Measurements from ENCODE around the gene PGS1. TPM values are rescaled to one million over a fixed set of nuclear protein-coding genes. Genes with fewer than 3 reads are reported as not detected.

The PGS1 gene
- total and polyA plus RNA-seq, 8 donors: 11.2 to 22.7 (median 14.8) TPM

GRCh38 chr17:78450696-78451345 lies 72.4 kb downstream of the PGS1 start:
- Histone ChIP-seq H3K27ac (no peak overlapping the region), H3K27me3 (no peaks in the 10 kb centered on the region), H3K4me3 (no peak overlapping the region), H3K4me1 (no peaks in the 10 kb centered on the region), H3K36me3 (no peaks in the 10 kb centered on the region), H3K9me3 (no peaks in the 10 kb centered on the region)
- intact Hi-C loops (cut with DNase I): no loop called here
- no peak for TF ChIP-seq CTCF (IDR thresholded peaks at IDR 0.05)
- no peak for DNase-seq
- FAIRE-seq: no peak
- WGBS, 2 donors: 62 to 75% methylated on average over 20 of the region's 20 CpGs
- ATAC-seq: no peak

GRCh38 chr17:78451753-78452152 lies 73.3 kb downstream of the PGS1 start:
- no peaks in the 10 kb centered on the region for H3K27me3 ChIP-seq
- H3K4me3 ChIP-seq: no peak overlapping the region
- no peaks in the 10 kb centered on the region for H3K36me3 ChIP-seq
- WGBS, 2 donors: 73 to 80% methylated on average over 7 of the region's 7 CpGs
- no peak overlapping the region for H3K27ac ChIP-seq
- no peak for DNase-seq
- no peak for TF ChIP-seq CTCF (IDR thresholded peaks at IDR 0.05)
- intact Hi-C loops (cut with DNase I): no loop called here
- no peaks in the 10 kb centered on the region for H3K4me1 ChIP-seq
- H3K9me3 ChIP-seq: no peaks in the 10 kb centered on the region
- FAIRE-seq: no peak
- ATAC-seq: no peak

- WGBS, 2 donors: 84 to 88% methylated on average over 20 of the region's 20 CpGs
- Histone ChIP-seq H3K4me3 (no peak overlapping the region), H3K9me3 (no peaks in the 10 kb centered on the region), H3K27me3 (no peaks in the 10 kb centered on the region), H3K27ac (no peak overlapping the region), H3K4me1 (no peaks in the 10 kb centered on the region), H3K36me3 (no peaks in the 10 kb centered on the region)
- intact Hi-C loops (cut with DNase I): no loop called here
- ATAC-seq (no peak), DNase-seq (no peak), FAIRE-seq (no peak)
- TF ChIP-seq CTCF (IDR thresholded peaks at IDR 0.05): no peak
Observed at GRCh38 chr17:78454346-78454745, 75.9 kb downstream of the PGS1 start.

GRCh38 chr17:78458091-78458490 lies 79.6 kb downstream of the PGS1 start:
- WGBS, 2 donors: 68 to 74% methylated on average over 10 of the region's 10 CpGs
- ATAC-seq: no peak
- H3K4me3 ChIP-seq: no peak overlapping the region
- no peaks in the 10 kb centered on the region for H3K36me3 ChIP-seq
- FAIRE-seq: no peak
- no peak overlapping the region for H3K27ac ChIP-seq
- no peaks in the 10 kb centered on the region for H3K9me3 ChIP-seq
- peak in 1 of 6 donors; percentile 9 for DNase-seq
- intact Hi-C loops (cut with DNase I): no loop called here
- TF ChIP-seq CTCF (IDR thresholded peaks at IDR 0.05): no peak
- H3K27me3 ChIP-seq: no peaks in the 10 kb centered on the region
- H3K4me1 ChIP-seq: no peaks in the 10 kb centered on the region

GRCh38 chr17:78458736-78459335 lies 80.4 kb downstream of the PGS1 start:
- H3K4me3 ChIP-seq: no peak overlapping the region
- no peaks in the 10 kb centered on the region for H3K9me3 ChIP-seq
- TF ChIP-seq CTCF (IDR thresholded peaks at IDR 0.05): no peak
- no peaks in the 10 kb centered on the region for H3K36me3 ChIP-seq
- no peaks in the 10 kb centered on the region for H3K27me3 ChIP-seq
- intact Hi-C loops (cut with DNase I): no loop called here
- WGBS, 2 donors: 84 to 88% methylated on average over 37 of the region's 37 CpGs
- FAIRE-seq: no peak
- ATAC-seq: no peak
- H3K27ac ChIP-seq: no peak overlapping the region
- H3K4me1 ChIP-seq: no peaks in the 10 kb centered on the region
- no peak for DNase-seq

All from pancreas (tissue), 10 donors.